ENCODE data around the gene ARHGAP15. TPM values are rescaled to one million over a fixed set of nuclear protein-coding genes. Genes with fewer than 3 reads are reported as not detected.

The ARHGAP15 gene
- total RNA-seq, 2 donors from 2014 or later: 0.86 TPM; not detected in 1

- Histone ChIP-seq H3K4me3 (ENCODE audit: low read length) (no peak overlapping the region), H3K27ac (ENCODE audit: low read depth, low read length) (no peak overlapping the region)
Measured at GRCh38 chr2:143700865-143701264, 571.6 kb downstream of the ARHGAP15 start.

DNA sequence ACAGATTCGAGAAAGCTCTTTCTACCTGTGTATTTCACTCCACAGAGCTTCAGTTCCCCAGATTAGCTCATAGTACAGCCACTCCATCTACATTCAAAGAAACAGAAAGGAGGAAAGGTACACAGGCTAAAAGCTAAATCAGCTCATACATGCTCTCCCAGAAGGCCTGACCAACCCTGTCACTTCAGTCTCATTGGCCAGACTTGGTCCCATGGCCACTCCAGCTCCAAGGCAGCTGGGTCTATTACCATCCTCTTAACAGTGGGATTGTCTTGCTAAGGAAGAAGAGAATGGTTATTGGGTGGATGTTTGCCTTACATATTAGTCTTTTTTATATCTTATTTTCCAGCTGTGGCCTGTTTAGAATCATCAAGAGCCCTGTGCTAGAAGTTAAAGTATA is 572.6 kb downstream of the ARHGAP15 start:
- no peak for DNase-seq
- Histone ChIP-seq H3K9me3 (ENCODE audit: control insufficient read depth, low read length) (no peaks in the 10 kb centered on the region), H3K9ac (ENCODE audit: extremely low read depth, low read length, poor library complexity, severe bottlenecking) (no peak overlapping the region), H3K36me3 (ENCODE audit: control insufficient read depth, insufficient read depth, low read length) (no peaks in the 10 kb centered on the region), H3K4me1 (ENCODE audit: control insufficient read depth, insufficient read depth, low read length) (peaks cover 7% of the 10 kb centered on the region), H3K27me3 (ENCODE audit: control insufficient read depth, insufficient read depth, low read length, poor library complexity, severe bottlenecking) (no peaks in the 10 kb centered on the region), H3K27ac (ENCODE audit: low read depth, low read length) (no peak overlapping the region), H3K4me3 (ENCODE audit: low read length) (no peak overlapping the region)
- Mint-ChIP-seq H3K27ac (no peak overlapping the region), H3K4me3 (no peak overlapping the region), H3K4me1 (no peaks in the 10 kb centered on the region), H3K36me3 (ENCODE audit: low read depth) (no peaks in the 10 kb centered on the region), H3K27me3 (ENCODE audit: insufficient read depth) (no peaks in the 10 kb centered on the region), H3K9me3 (no peaks in the 10 kb centered on the region)
- 67 to 100% methylated on average over 1 of the region's 1 CpG for WGBS, 2 experiments (ENCODE audit: insufficient coverage in 1 of 2, insufficient read length in 1 of 2)
- TF ChIP-seq CTCF (conservative IDR thresholded peaks at IDR 0.05): no peak

More at GRCh38 chr2:143700865-143701264, 571.6 kb downstream of the ARHGAP15 start:
- H3K9ac ChIP-seq (ENCODE audit: extremely low read depth, low read length, poor library complexity, severe bottlenecking): no peak overlapping the region
- TF ChIP-seq CTCF (conservative IDR thresholded peaks at IDR 0.05): no peak
- no peaks in the 10 kb centered on the region for H3K9me3 ChIP-seq (ENCODE audit: control insufficient read depth, low read length)
- Mint-ChIP-seq H3K27ac (no peak overlapping the region), H3K9me3 (no peaks in the 10 kb centered on the region), H3K4me1 (no peaks in the 10 kb centered on the region), H3K36me3 (ENCODE audit: low read depth) (no peaks in the 10 kb centered on the region), H3K27me3 (ENCODE audit: insufficient read depth) (no peaks in the 10 kb centered on the region), H3K4me3 (no peak overlapping the region)
- no peak for DNase-seq
- H3K36me3 ChIP-seq (ENCODE audit: control insufficient read depth, insufficient read depth, low read length): no peaks in the 10 kb centered on the region
- peaks cover 7% of the 10 kb centered on the region for H3K4me1 ChIP-seq (ENCODE audit: control insufficient read depth, insufficient read depth, low read length)
- no peaks in the 10 kb centered on the region for H3K27me3 ChIP-seq (ENCODE audit: control insufficient read depth, insufficient read depth, low read length, poor library complexity, severe bottlenecking)
- WGBS, 2 experiments (ENCODE audit: insufficient coverage in 1 of 2, insufficient read length in 1 of 2): 63% methylated on average over 2 of the region's 2 CpGs; no CpG with 5 or more reads in 1 of the 2 experiments

- Histone ChIP-seq H3K4me3 (ENCODE audit: low read length) (no peak overlapping the region), H3K36me3 (ENCODE audit: control insufficient read depth, insufficient read depth, low read length) (no peaks in the 10 kb centered on the region), H3K4me1 (ENCODE audit: control insufficient read depth, insufficient read depth, low read length) (peaks cover 9% of the 10 kb centered on the region), H3K27me3 (ENCODE audit: control insufficient read depth, insufficient read depth, low read length, poor library complexity, severe bottlenecking) (no peaks in the 10 kb centered on the region), H3K9ac (ENCODE audit: extremely low read depth, low read length, poor library complexity, severe bottlenecking) (no peak overlapping the region), H3K9me3 (ENCODE audit: control insufficient read depth, low read length) (no peaks in the 10 kb centered on the region), H3K27ac (ENCODE audit: low read depth, low read length) (no peak overlapping the region)
- Mint-ChIP-seq H3K36me3 (ENCODE audit: low read depth) (no peaks in the 10 kb centered on the region), H3K4me3 (no peak overlapping the region), H3K27me3 (ENCODE audit: insufficient read depth) (no peaks in the 10 kb centered on the region), H3K4me1 (no peaks in the 10 kb centered on the region), H3K9me3 (no peaks in the 10 kb centered on the region), H3K27ac (no peak overlapping the region)
- DNase-seq: no peak
- TF ChIP-seq CTCF (conservative IDR thresholded peaks at IDR 0.05): no peak
- 90% methylated on average over 1 of the region's 1 CpG; no CpG with 5 or more reads in 1 of the 2 experiments for WGBS, 2 experiments (ENCODE audit: insufficient coverage in 1 of 2, insufficient read length in 1 of 2)
Measured at GRCh38 chr2:143702931-143703330, 573.7 kb downstream of the ARHGAP15 start.
